Liver (tissue), 9 donors: ENCODE measurements around the gene SETD1A. TPM values are rescaled to one million over a fixed set of nuclear protein-coding genes. Genes with fewer than 3 reads are reported as not detected.

Experiments
- DNase-seq: peaks from one replicate; pipeline ENCODE4 v3.0.0-alpha.2; 2017; ENCODE audit warnings: low spot score
- H3K27ac ChIP-seq, 2 donors: one replicate each; pipeline ENCODE4 v1.7.0; 2013; ENCODE audit warnings: inconsistent platforms in 2 of 2, low read length in 2 of 2, control low read depth in 1 of 2, low read depth in 1 of 2, mild to moderate bottlenecking in 1 of 2
- H3K27me3 ChIP-seq, 4 donors: one replicate each; pipeline versions ENCODE4 v1.6.1 to v1.7.0; 2013; ENCODE audit warnings: low read length in 3 of 4, inconsistent platforms in 1 of 4, mild to moderate bottlenecking in 1 of 4, moderate library complexity in 1 of 4; ENCODE audit not compliant: control insufficient read depth in 4 of 4, insufficient read depth in 4 of 4
- H3K36me3 ChIP-seq, 4 donors: one replicate each; pipeline versions ENCODE4 v1.6.1 to v1.7.0; 2013; ENCODE audit warnings: low read length in 3 of 4, mild to moderate bottlenecking in 3 of 4, low read depth in 1 of 4, moderate library complexity in 1 of 4; ENCODE audit not compliant: control insufficient read depth in 4 of 4, insufficient read depth in 3 of 4
- H3K4me1 ChIP-seq, 4 donors: one replicate each; pipeline versions ENCODE4 v1.6.1 to v1.7.0; 2013; ENCODE audit warnings: low read length in 3 of 4, mild to moderate bottlenecking in 3 of 4, moderate library complexity in 1 of 4; ENCODE audit not compliant: control insufficient read depth in 4 of 4, insufficient read depth in 4 of 4
- H3K4me3 ChIP-seq, 3 donors: one replicate each; pipeline versions ENCODE4 v1.6.1 to v1.7.0; 2013; ENCODE audit warnings: low read length in 3 of 3, control low read depth in 1 of 3, low read depth in 1 of 3, mild to moderate bottlenecking in 1 of 3
- H3K9ac ChIP-seq, 2 donors: one replicate each; pipeline ENCODE4 v1.7.0; 2013; ENCODE audit warnings: low read length in 2 of 2, mild to moderate bottlenecking in 2 of 2, moderate library complexity in 2 of 2, control low read depth in 1 of 2, low read depth in 1 of 2
- H3K9me3 ChIP-seq, 4 donors: one replicate each; pipeline versions ENCODE4 v1.6.1 to v1.7.0; 2013; ENCODE audit warnings: low read length in 3 of 4; ENCODE audit not compliant: control insufficient read depth in 4 of 4
- EGR1 ChIP-seq, 2 donors: IDR thresholded peaks; 2 replicates each; pipeline ENCODE4 v1.6.1; 2016 to 2018; ENCODE audit warnings: antibody characterized with exemption in 2 of 2, low read depth in 2 of 2
- FOXA1 ChIP-seq: IDR thresholded peaks from 2 replicates; pipeline ENCODE4 v1.6.1; 2016; ENCODE audit warnings: antibody characterized with exemption
- FOXA2 ChIP-seq: IDR thresholded peaks from 2 replicates; pipeline ENCODE4 v1.6.1; 2016; ENCODE audit warnings: antibody characterized with exemption
- GABPA ChIP-seq, 2 donors: IDR thresholded peaks in 1 of 2; conservative IDR thresholded peaks in 1 of 2; 2 replicates each; pipeline ENCODE4 v1.6.1; 2016; ENCODE audit warnings: antibody characterized with exemption in 2 of 2, mild to moderate bottlenecking in 1 of 2, moderate library complexity in 1 of 2
- HNF4A ChIP-seq, 2 donors: conservative IDR thresholded peaks; 2 replicates each; pipeline ENCODE4 v1.6.1; 2016; ENCODE audit warnings: antibody characterized with exemption in 2 of 2, mild to moderate bottlenecking in 2 of 2
- HNF4G ChIP-seq: IDR thresholded peaks from 2 replicates; pipeline ENCODE4 v1.6.1; 2016; ENCODE audit warnings: antibody characterized with exemption
- JUND ChIP-seq, 2 donors: IDR thresholded peaks; 2 replicates each; pipeline ENCODE4 v1.6.1; 2016; ENCODE audit warnings: antibody characterized with exemption in 2 of 2
- NR2F2 ChIP-seq: IDR thresholded peaks from 2 replicates; pipeline ENCODE4 v1.6.1; 2016; ENCODE audit warnings: antibody characterized with exemption
- RAD21 ChIP-seq, 2 donors: IDR thresholded peaks; 2 replicates each; pipeline ENCODE4 v1.6.1; 2016; ENCODE audit warnings: antibody characterized with exemption in 2 of 2, mild to moderate bottlenecking in 2 of 2
- RXRA ChIP-seq, 2 donors: IDR thresholded peaks; 2 replicates each; pipeline ENCODE4 v1.6.1; 2017 to 2018; ENCODE audit warnings: antibody characterized with exemption in 2 of 2, mild to moderate bottlenecking in 1 of 2
- SP1 ChIP-seq: IDR thresholded peaks from 2 replicates; pipeline ENCODE4 v1.6.1; 2018; ENCODE audit warnings: antibody characterized with exemption, mild to moderate bottlenecking
- TAF1 ChIP-seq: conservative IDR thresholded peaks from 2 replicates; pipeline ENCODE4 v1.6.1; 2016; ENCODE audit warnings: antibody characterized with exemption, mild to moderate bottlenecking
- YY1 ChIP-seq: IDR thresholded peaks from 2 replicates; pipeline ENCODE4 v1.6.1; 2016; ENCODE audit warnings: antibody characterized with exemption, mild to moderate bottlenecking
- WGBS: extraction: QIAGEN DNeasy Blood & Tissue Kit; methylation state at CpG from one replicate; pipeline ENCODE4 v1.1.7; 2013; 5-methylcytosine and 5-hydroxymethylcytosine counted together
- polyA plus RNA-seq, 2 donors: library from polyadenylated mRNA; stranded (reverse) in 1 of 2; unstranded in 1 of 2; fragments of 200-250 nt in 1 of 2; fragments of >200 nt in 1 of 2; fragmentation: Nextera tagmentation in 1 of 2; extraction: Ambion mirVana in 1 of 2; gene quantifications; one replicate each; pipeline versions ENCODE4 v1.2.1 to v1.2.3, GENCODE V29; 2013 to 2015
- total RNA-seq, 2 donors: library from RNA; depleted of rRNA; stranded (reverse); fragments of >200 nt; gene quantifications; one replicate each; pipeline ENCODE4 v1.2.3, GENCODE V29; 2014
- TF ChIP-seq, protein P1 (sequence below): fragments of 150-350 bp; IDR thresholded peaks from 2 replicates; pipeline ENCODE4 v1.5.1; 2017; ENCODE audit warnings: improper control_type of control experiment, low read depth, low read length; ENCODE audit not compliant: missing input control
- TF ChIP-seq, protein P2 (sequence below): IDR thresholded peaks from 2 replicates; pipeline ENCODE4 v1.6.1; 2016; ENCODE audit warnings: antibody characterized with exemption
- TF ChIP-seq, protein P3 (sequence below): IDR thresholded peaks from 2 replicates; pipeline ENCODE4 v1.6.1; 2016; ENCODE audit warnings: antibody characterized with exemption, mild to moderate bottlenecking
- TF ChIP-seq, protein P4 (sequence below): IDR thresholded peaks from 2 replicates; pipeline ENCODE4 v1.6.1; 2016; ENCODE audit warnings: antibody characterized with exemption
- TF ChIP-seq, protein P5 (sequence below): IDR thresholded peaks from 2 replicates; pipeline ENCODE4 v1.6.1; 2016; ENCODE audit warnings: antibody characterized with exemption
- donor health status: healthy.
- donor health status: healthy.
- donor health status: healthy.
- donor health status: healthy.
- donor health status: healthy.

Gene SETD1A
- total and polyA plus RNA-seq, 4 donors, result 2.7 to 4.9 (median 3.7) TPM

DNA sequence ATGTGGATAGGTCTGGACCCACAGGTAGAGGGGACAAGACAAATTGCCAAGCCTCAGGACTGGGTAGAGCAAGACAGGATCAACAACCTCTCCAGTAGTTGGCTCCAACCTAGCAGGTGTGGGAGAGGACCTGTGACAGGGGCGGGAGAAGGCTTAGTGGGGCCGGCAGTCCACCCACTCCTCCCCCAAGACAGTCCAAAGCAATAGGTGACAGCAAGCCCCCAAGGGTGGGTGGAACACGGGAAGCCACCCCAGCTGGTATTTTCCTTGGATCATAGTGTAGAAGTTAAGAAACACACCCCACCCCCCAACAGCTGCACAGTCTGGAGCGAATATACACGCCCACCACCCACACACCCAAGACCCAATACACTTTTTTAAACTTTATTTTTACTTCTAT is 71.7 kb downstream of the SETD1A start:
- Histone ChIP-seq H3K4me1 (peaks cover under 1 to 7% (median 2%) of the 10 kb centered on the region in 4 donors), H3K9ac (no peak overlapping the region), H3K27ac (no peak overlapping the region), H3K36me3 (no peaks in the 10 kb centered on the region), H3K27me3 (no peaks in the 10 kb centered on the region), H3K4me3 (no peak overlapping the region), H3K9me3 (no peaks in the 10 kb centered on the region)
- no peak for DNase-seq
- TF ChIP-seq NR2F2 (no peak), RAD21 (IDR thresholded peaks at IDR 0.05) (no peak), SP1 (no peak), TAF1 (no peak), FOXA2 (no peak), FOXA1 (no peak), JUND (IDR thresholded peaks at IDR 0.05) (no peak), HNF4G (no peak), EGR1 (IDR thresholded peaks at IDR 0.05; ENCODE audit: low read depth in 2 of 2) (no peak), HNF4A (conservative IDR thresholded peaks at IDR 0.05) (no peak), YY1 (no peak), GABPA (IDR thresholded peaks at IDR 0.05 in 1 of 2, conservative IDR thresholded peaks at IDR 0.05 in 1 of 2) (no peak), RXRA (IDR thresholded peaks at IDR 0.05) (no peak)
- TF ChIP-seq, protein P1, sequence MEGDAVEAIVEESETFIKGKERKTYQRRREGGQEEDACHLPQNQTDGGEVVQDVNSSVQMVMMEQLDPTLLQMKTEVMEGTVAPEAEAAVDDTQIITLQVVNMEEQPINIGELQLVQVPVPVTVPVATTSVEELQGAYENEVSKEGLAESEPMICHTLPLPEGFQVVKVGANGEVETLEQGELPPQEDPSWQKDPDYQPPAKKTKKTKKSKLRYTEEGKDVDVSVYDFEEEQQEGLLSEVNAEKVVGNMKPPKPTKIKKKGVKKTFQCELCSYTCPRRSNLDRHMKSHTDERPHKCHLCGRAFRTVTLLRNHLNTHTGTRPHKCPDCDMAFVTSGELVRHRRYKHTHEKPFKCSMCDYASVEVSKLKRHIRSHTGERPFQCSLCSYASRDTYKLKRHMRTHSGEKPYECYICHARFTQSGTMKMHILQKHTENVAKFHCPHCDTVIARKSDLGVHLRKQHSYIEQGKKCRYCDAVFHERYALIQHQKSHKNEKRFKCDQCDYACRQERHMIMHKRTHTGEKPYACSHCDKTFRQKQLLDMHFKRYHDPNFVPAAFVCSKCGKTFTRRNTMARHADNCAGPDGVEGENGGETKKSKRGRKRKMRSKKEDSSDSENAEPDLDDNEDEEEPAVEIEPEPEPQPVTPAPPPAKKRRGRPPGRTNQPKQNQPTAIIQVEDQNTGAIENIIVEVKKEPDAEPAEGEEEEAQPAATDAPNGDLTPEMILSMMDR, result no peak
- TF ChIP-seq, protein P2, sequence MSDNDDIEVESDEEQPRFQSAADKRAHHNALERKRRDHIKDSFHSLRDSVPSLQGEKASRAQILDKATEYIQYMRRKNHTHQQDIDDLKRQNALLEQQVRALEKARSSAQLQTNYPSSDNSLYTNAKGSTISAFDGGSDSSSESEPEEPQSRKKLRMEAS, result no peak
- TF ChIP-seq, protein P3, sequence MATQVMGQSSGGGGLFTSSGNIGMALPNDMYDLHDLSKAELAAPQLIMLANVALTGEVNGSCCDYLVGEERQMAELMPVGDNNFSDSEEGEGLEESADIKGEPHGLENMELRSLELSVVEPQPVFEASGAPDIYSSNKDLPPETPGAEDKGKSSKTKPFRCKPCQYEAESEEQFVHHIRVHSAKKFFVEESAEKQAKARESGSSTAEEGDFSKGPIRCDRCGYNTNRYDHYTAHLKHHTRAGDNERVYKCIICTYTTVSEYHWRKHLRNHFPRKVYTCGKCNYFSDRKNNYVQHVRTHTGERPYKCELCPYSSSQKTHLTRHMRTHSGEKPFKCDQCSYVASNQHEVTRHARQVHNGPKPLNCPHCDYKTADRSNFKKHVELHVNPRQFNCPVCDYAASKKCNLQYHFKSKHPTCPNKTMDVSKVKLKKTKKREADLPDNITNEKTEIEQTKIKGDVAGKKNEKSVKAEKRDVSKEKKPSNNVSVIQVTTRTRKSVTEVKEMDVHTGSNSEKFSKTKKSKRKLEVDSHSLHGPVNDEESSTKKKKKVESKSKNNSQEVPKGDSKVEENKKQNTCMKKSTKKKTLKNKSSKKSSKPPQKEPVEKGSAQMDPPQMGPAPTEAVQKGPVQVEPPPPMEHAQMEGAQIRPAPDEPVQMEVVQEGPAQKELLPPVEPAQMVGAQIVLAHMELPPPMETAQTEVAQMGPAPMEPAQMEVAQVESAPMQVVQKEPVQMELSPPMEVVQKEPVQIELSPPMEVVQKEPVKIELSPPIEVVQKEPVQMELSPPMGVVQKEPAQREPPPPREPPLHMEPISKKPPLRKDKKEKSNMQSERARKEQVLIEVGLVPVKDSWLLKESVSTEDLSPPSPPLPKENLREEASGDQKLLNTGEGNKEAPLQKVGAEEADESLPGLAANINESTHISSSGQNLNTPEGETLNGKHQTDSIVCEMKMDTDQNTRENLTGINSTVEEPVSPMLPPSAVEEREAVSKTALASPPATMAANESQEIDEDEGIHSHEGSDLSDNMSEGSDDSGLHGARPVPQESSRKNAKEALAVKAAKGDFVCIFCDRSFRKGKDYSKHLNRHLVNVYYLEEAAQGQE, result no peak
- TF ChIP-seq, protein P4, sequence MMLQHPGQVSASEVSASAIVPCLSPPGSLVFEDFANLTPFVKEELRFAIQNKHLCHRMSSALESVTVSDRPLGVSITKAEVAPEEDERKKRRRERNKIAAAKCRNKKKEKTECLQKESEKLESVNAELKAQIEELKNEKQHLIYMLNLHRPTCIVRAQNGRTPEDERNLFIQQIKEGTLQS, result no peak
- TF ChIP-seq, protein P5, sequence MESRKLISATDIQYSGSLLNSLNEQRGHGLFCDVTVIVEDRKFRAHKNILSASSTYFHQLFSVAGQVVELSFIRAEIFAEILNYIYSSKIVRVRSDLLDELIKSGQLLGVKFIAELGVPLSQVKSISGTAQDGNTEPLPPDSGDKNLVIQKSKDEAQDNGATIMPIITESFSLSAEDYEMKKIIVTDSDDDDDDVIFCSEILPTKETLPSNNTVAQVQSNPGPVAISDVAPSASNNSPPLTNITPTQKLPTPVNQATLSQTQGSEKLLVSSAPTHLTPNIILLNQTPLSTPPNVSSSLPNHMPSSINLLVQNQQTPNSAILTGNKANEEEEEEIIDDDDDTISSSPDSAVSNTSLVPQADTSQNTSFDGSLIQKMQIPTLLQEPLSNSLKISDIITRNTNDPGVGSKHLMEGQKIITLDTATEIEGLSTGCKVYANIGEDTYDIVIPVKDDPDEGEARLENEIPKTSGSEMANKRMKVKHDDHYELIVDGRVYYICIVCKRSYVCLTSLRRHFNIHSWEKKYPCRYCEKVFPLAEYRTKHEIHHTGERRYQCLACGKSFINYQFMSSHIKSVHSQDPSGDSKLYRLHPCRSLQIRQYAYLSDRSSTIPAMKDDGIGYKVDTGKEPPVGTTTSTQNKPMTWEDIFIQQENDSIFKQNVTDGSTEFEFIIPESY, result no peak
- 94% methylated on average over 5 of the region's 5 CpGs for WGBS
